Osteoblast (primary cell): ENCODE measurements around the gene CDC27. TPM values are rescaled to one million over a fixed set of nuclear protein-coding genes. Genes with fewer than 3 reads are reported as not detected.
"Not testable (repeated sequence)": the region's sequence is repeated elsewhere in the genome, so short reads cannot be mapped to it uniquely, and the experiment has no call there.

Experiments used
- DNase-seq: peaks from one replicate; pipeline ENCODE4 v3.0.0; 2011; ENCODE audit warnings: low spot score, mixed read lengths; ENCODE audit not compliant: insufficient read length; ENCODE audit errors: missing footprints
- H2AFZ ChIP-seq: 2 replicates; pipeline ENCODE4 v1.6.0; 2011; ENCODE audit warnings: mild to moderate bottlenecking, low read length
- H3K27ac ChIP-seq: 2 replicates; pipeline ENCODE4 v1.5.1; 2011; ENCODE audit warnings: mild to moderate bottlenecking, low read depth, low read length, moderate library complexity
- H3K27me3 ChIP-seq: 2 replicates; pipeline ENCODE4 v1.6.0; 2012; ENCODE audit warnings: mild to moderate bottlenecking, control low read depth, inconsistent platforms, low read length, moderate library complexity; ENCODE audit not compliant: insufficient read depth
- H3K36me3 ChIP-seq: 2 replicates; pipeline ENCODE4 v1.5.1; 2011; ENCODE audit warnings: mild to moderate bottlenecking, low read length, control low read depth, moderate library complexity; ENCODE audit not compliant: insufficient read depth
- H3K4me1 ChIP-seq: 2 replicates; pipeline ENCODE4 v1.5.1; 2011; ENCODE audit warnings: mild to moderate bottlenecking, low read length, control low read depth, moderate library complexity; ENCODE audit not compliant: insufficient read depth
- H3K4me2 ChIP-seq: 2 replicates; pipeline ENCODE4 v1.6.0; 2011; ENCODE audit warnings: mild to moderate bottlenecking, low read length; ENCODE audit not compliant: insufficient read depth
- H3K4me3 ChIP-seq: fragments of 200-600 bp; sonication (generic); 3 replicates; pipeline ENCODE4 v1.5.1; 2012; ENCODE audit warnings: mild to moderate bottlenecking, low read length, inconsistent platforms; ENCODE audit not compliant: insufficient read depth
- H3K79me2 ChIP-seq: 2 replicates; pipeline ENCODE4 v1.6.0; 2012; ENCODE audit warnings: mild to moderate bottlenecking, low read length, control low read depth, inconsistent platforms; ENCODE audit not compliant: insufficient read depth
- H3K9me3 ChIP-seq: 2 replicates; pipeline ENCODE4 v1.5.1; 2011; ENCODE audit warnings: low read depth, low read length, control low read depth
- H4K20me1 ChIP-seq: 2 replicates; pipeline ENCODE4 v1.6.0; 2012; ENCODE audit warnings: mild to moderate bottlenecking, low read length, control low read depth; ENCODE audit not compliant: insufficient read depth
- CTCF ChIP-seq: IDR thresholded peaks from 2 replicates; pipeline ENCODE4 v1.5.1; 2011; ENCODE audit warnings: mild to moderate bottlenecking, low read depth, low read length, moderate library complexity; ENCODE audit errors: extremely low read depth
- total RNA-seq: library from RNA; depleted of rRNA; stranded (reverse); fragments of >200 nt; gene quantifications from 2 replicates; pipeline ENCODE4 v1.2.3, GENCODE V29; 2012

Gene CDC27
- total RNA-seq, 1 donor: 80.3 TPM

GRCh38 chr17:47077576-47077975 is 111.5 kb downstream of the CDC27 start:
- no peak for TF ChIP-seq CTCF
- Histone ChIP-seq H3K79me2 (peaks cover 14% of the 10 kb centered on the region), H3K4me2 (no peak overlapping the region), H2AFZ (no peak overlapping the region), H3K9me3 (no peaks in the 10 kb centered on the region), H3K27ac (no peak overlapping the region), H3K36me3 (no peaks in the 10 kb centered on the region), H3K4me3 (no peak overlapping the region), H3K4me1 (no peaks in the 10 kb centered on the region), H4K20me1 (no peaks in the 10 kb centered on the region), H3K27me3 (no peaks in the 10 kb centered on the region)
- no peak for DNase-seq

- Histone ChIP-seq H4K20me1 (no peaks in the 10 kb centered on the region), H3K27ac (no peak overlapping the region), H3K27me3 (no peaks in the 10 kb centered on the region), H3K4me3 (no peak overlapping the region), H3K36me3 (no peaks in the 10 kb centered on the region), H3K4me1 (no peaks in the 10 kb centered on the region), H2AFZ (no peak overlapping the region), H3K4me2 (no peak overlapping the region), H3K9me3 (no peaks in the 10 kb centered on the region), H3K79me2 (peaks cover 12% of the 10 kb centered on the region)
- no peak for TF ChIP-seq CTCF
- DNase-seq: no peak
These were observed 112.9 kb downstream of the CDC27 start for GRCh38 chr17:47076171-47076570.

GRCh38 chr17:47074361-47074760 is 114.7 kb downstream of the CDC27 start:
- H2AFZ ChIP-seq: not testable (repeated sequence)

GRCh38 chr17:47073629-47074028 is 115.5 kb downstream of the CDC27 start:
- H3K27ac ChIP-seq, H4K20me1 ChIP-seq, H3K4me1 ChIP-seq, H2AFZ ChIP-seq, H3K36me3 ChIP-seq, H3K4me2 ChIP-seq, DNase-seq, H3K27me3 ChIP-seq, H3K9me3 ChIP-seq, H3K4me3 ChIP-seq: not testable (repeated sequence)
- peaks cover 12% of the 10 kb centered on the region for H3K79me2 ChIP-seq

More at GRCh38 chr17:47074361-47074760, 114.7 kb downstream of the CDC27 start:
- H3K4me3 ChIP-seq, H3K9me3 ChIP-seq, DNase-seq, H3K36me3 ChIP-seq, H3K27ac ChIP-seq, H3K4me2 ChIP-seq, H3K27me3 ChIP-seq, H3K4me1 ChIP-seq, H4K20me1 ChIP-seq: not testable (repeated sequence)
- H3K79me2 ChIP-seq: peaks cover 12% of the 10 kb centered on the region

GRCh38 chr17:47072886-47073285 is 116.2 kb downstream of the CDC27 start:
- H3K4me3 ChIP-seq: no peak overlapping the region
- H3K36me3 ChIP-seq: no peaks in the 10 kb centered on the region
- no peak overlapping the region for H2AFZ ChIP-seq
- no peak overlapping the region for H3K4me2 ChIP-seq
- H3K27ac ChIP-seq: no peak overlapping the region
- no peak for TF ChIP-seq CTCF
- H3K4me1 ChIP-seq: peaks cover 6% of the 10 kb centered on the region
- DNase-seq: no peak
- no peaks in the 10 kb centered on the region for H4K20me1 ChIP-seq
- peaks cover 8% of the 10 kb centered on the region for H3K79me2 ChIP-seq
- H3K9me3 ChIP-seq: no peaks in the 10 kb centered on the region
- no peaks in the 10 kb centered on the region for H3K27me3 ChIP-seq

GRCh38 chr17:47071171-47071570 is 117.9 kb downstream of the CDC27 start:
- not testable (repeated sequence) for H2AFZ ChIP-seq, H3K36me3 ChIP-seq, DNase-seq, H3K9me3 ChIP-seq, H3K27me3 ChIP-seq, H4K20me1 ChIP-seq, H3K4me3 ChIP-seq, H3K4me2 ChIP-seq, H3K27ac ChIP-seq
- peaks cover 15% of the 10 kb centered on the region for H3K79me2 ChIP-seq
- peaks cover 12% of the 10 kb centered on the region for H3K4me1 ChIP-seq

GRCh38 chr17:47070266-47070665 is 118.8 kb downstream of the CDC27 start:
- H3K4me3 ChIP-seq, H2AFZ ChIP-seq, H3K27me3 ChIP-seq, H3K27ac ChIP-seq, H3K36me3 ChIP-seq, H3K9me3 ChIP-seq, H3K4me2 ChIP-seq, H4K20me1 ChIP-seq: not testable (repeated sequence)
- peak; percentile 5 for DNase-seq
- peaks cover 11% of the 10 kb centered on the region for H3K79me2 ChIP-seq
- H3K4me1 ChIP-seq: peaks cover 14% of the 10 kb centered on the region
